ENCODE data around the gene ABCA7. TPM values are rescaled to one million over a fixed set of nuclear protein-coding genes. Genes with fewer than 3 reads are reported as not detected.
"Not testable (repeated sequence)": the region's sequence is repeated elsewhere in the genome, so short reads cannot be mapped to it uniquely, and the experiment has no call there.

The ABCA7 gene
- total RNA-seq, 2 experiments from 2014 or later, result 62.7 to 72.9 TPM

DNA sequence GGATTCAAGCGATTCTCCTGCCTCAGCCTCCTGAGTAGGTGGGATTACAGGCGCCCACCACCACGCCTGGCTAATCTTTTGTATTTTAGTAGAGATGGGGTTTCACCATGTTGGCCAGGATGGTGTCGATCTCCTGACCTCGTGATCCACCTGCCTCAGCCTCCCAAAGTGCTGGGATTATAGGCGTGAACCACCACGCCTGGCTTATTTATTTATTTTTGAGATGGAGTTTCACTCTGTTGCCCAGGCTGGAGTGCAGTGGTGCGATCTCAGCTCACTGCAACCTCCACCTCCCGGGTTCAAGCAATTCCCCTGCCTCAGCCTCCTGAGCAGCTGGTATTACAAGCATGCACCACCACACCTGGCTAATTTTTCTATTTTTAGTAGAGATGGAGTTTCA is 74.8 kb downstream of the ABCA7 start:
- ATAC-seq; H3K4me1 Mint-ChIP-seq; H3K27ac Mint-ChIP-seq; H3K27me3 Mint-ChIP-seq; DNase-seq; H3K9me3 Mint-ChIP-seq (ENCODE audit: low read depth); H3K4me3 Mint-ChIP-seq; H3K36me3 Mint-ChIP-seq: not testable (repeated sequence)
- CTCF ChIA-PET, result interaction anchor here (1.4 to 3.0 kb wide), 2 partner anchors 9 to 18 kb away, joined by 5 to 38 read pairs; no protein-coding TSS in a partner anchor

Other genes with a start within 250 kb of the ABCA7 start
- gene PTBP1, start 242.7 kb upstream of the ABCA7 start, total RNA-seq, result 100 to 1,000 TPM; 481 to 631 TPM
- not detected for gene PLPPR3, start 218.2 kb upstream of the ABCA7 start, total RNA-seq
- not detected for gene AZU1, start 212.3 kb upstream of the ABCA7 start, total RNA-seq
- not detected for gene PRTN3, start 199.1 kb upstream of the ABCA7 start, total RNA-seq
- gene ELANE, start 187.8 kb upstream of the ABCA7 start, total RNA-seq, result not detected
- gene CFD, start 180.4 kb upstream of the ABCA7 start, total RNA-seq, result 1 to 10 TPM in 1 of 2 experiments, under 1 TPM in 1; 0.66 to 1.5 TPM
- gene MED16, start 146.9 kb upstream of the ABCA7 start, total RNA-seq, result 10 to 100 TPM; 47.7 to 70.6 TPM
- not detected for gene RNU6-9, start 146.6 kb upstream of the ABCA7 start, total RNA-seq
- 10 to 100 TPM; 63.7 to 73.7 TPM for gene R3HDM4, start 126.9 kb upstream of the ABCA7 start, total RNA-seq
- 1 to 10 TPM in 1 of 2 experiments, under 1 TPM in 1; 0.66 to 1.1 TPM for gene KISS1R, start 122.8 kb upstream of the ABCA7 start, total RNA-seq
- gene ARID3A, start 114.1 kb upstream of the ABCA7 start, total RNA-seq, result 10 to 100 TPM; 30.6 to 35.9 TPM
- 10 to 100 TPM; 64.5 to 87.9 TPM for gene WDR18, start 55.8 kb upstream of the ABCA7 start, total RNA-seq
- gene GRIN3B, start 39.7 kb upstream of the ABCA7 start, total RNA-seq, result not detected
- 100 to 1,000 TPM; 172 to 212 TPM for gene TMEM259, start 19.0 kb upstream of the ABCA7 start, total RNA-seq
- not detected for gene RNU6-2, start 18.6 kb upstream of the ABCA7 start, total RNA-seq
- 100 to 1,000 TPM; 295 to 296 TPM for gene CNN2, start 13.5 kb upstream of the ABCA7 start, total RNA-seq
- 100 to 1,000 TPM; 361 to 481 TPM for gene ARHGAP45, start 27.1 kb downstream of the ABCA7 start, total RNA-seq
- 100 to 1,000 TPM; 173 to 206 TPM for gene POLR2E, start 55.3 kb downstream of the ABCA7 start, total RNA-seq
- 100 to 1,000 TPM; 143 to 217 TPM for gene GPX4, start 63.9 kb downstream of the ABCA7 start, total RNA-seq
- 10 to 100 TPM; 50.6 to 74.7 TPM for gene SBNO2, start 134.2 kb downstream of the ABCA7 start, total RNA-seq
- gene STK11, start 165.7 kb downstream of the ABCA7 start, total RNA-seq, result 10 to 100 TPM; 76.7 to 80.5 TPM
- under 1 TPM; 0.29 to 0.52 TPM for gene CBARP, start 197.9 kb downstream of the ABCA7 start, total RNA-seq
- gene ATP5F1D, start 201.6 kb downstream of the ABCA7 start, total RNA-seq, result 100 to 1,000 TPM; 190 to 221 TPM
- 10 to 100 TPM; 73.3 to 88.6 TPM for gene MIDN, start 208.5 kb downstream of the ABCA7 start, total RNA-seq
- gene CIRBP, start 229.2 kb downstream of the ABCA7 start, total RNA-seq, result 100 to 1,000 TPM; 189 to 210 TPM
- 10 to 100 TPM; 54.7 to 60.3 TPM for gene FAM174C, start 235.4 kb downstream of the ABCA7 start, total RNA-seq
- not detected for gene EFNA2, start 245.8 kb downstream of the ABCA7 start, total RNA-seq

Measured in activated CD8-positive, alpha-beta memory T cell treated with anti-CD3 and anti-CD28 coated beads, Interleukin-2, amount 10 ng/mL, durations not matched to agents 7 days and 5 days (primary cell).